ENCODE measurements around the gene LYPD6. TPM values are rescaled to one million over a fixed set of nuclear protein-coding genes. Genes with fewer than 3 reads are reported as not detected.
"Not testable (repeated sequence)": the region's sequence is repeated elsewhere in the genome, so short reads cannot be mapped to it uniquely, and the experiment has no call there.

LYPD6 gene
- polyA plus RNA-seq, 1 donor, result 18.8 TPM

DNA sequence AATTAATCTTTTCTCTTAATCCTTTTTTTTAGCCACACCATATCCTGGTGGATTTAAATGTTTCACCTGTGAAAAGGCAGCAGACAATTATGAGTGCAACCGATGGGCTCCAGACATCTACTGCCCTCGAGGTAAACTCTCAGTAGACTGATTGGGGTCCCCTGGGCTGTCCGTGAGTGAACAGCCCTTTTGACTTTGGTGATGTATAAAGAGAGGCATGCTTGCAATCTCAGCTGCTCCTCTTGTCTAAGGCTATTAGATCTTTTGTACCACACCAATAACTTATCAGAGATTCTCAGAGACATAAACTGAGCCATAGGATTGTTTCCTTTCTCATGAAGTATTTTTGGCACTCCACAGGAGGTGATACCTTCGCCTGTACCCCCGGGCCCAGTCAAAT is 118.6 kb downstream of the LYPD6 start:
- DNase-seq, result no peak

DNA sequence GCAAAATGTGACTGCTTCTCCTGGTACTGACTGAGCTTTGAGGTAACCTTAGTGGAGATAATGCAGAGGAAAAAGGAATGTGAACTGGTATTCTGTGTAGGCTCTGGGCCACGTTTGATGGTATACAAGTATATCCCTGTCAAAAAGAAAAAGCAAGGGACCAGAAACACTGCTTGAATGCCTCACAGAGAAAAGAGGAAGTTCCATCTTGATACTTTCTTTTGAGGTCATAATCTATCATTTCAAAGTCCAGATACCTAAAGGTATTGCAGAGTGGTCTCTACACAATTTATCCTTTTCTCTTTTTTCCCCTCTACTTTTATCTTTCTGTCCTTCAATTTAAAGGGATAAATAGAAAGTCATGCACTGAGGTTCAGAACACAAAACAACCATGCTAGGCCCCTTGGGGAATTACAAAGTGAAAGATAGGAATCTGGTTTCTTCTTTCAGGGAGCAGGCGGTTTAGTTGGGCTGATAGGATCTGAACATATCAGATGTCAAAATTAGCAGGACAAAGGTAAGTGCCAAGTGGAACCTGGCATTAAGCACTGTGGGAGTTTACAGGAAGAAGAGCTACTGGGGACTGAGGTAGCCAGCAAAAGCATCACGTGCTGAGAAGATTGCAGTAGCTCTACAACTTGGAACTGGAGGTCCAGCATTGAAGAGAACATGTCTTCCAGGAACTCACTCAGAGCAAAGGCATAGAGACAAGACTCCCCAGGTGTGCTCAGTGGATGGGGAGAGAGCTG is 121.2 kb downstream of the LYPD6 start:
- no peak for DNase-seq

DNA sequence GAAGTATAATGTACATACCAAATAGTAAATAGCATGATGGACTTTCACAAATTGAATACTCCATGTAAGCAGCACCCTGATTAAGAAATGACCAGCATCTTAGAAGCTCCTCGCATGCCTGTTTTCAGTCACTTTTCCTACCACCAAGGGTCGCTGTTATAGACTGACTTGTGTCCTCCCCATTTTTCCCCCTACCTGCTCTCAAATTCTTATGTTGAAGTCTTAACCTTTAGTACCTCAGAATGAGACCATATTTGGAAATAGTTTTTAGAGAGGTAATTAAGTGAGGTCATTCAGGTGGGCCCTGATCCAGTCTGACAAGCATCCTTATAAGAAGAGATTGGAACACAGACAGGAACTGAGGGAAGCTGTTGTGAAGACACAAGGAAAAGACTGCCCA is 125.9 kb downstream of the LYPD6 start:
- DNase-seq, result no peak

DNA sequence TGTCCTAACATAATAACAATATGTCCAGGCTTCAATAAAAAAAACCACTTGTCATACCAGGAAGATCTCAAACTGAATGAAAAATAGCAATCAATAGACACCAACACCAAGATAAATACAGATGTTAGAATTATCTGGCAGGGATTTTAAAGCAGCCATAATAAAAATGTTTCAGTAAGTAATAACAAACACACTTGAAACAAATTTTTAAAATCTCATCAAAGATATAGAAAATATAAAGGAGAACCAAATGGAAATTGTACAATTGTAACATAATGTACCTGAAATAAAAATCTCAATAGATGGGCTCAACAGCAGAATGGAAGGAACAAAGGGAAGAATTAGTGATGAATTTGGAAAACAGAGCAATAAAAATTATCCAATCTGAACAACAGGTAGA is 128.1 kb downstream of the LYPD6 start:
- DNase-seq, result no peak

DNA sequence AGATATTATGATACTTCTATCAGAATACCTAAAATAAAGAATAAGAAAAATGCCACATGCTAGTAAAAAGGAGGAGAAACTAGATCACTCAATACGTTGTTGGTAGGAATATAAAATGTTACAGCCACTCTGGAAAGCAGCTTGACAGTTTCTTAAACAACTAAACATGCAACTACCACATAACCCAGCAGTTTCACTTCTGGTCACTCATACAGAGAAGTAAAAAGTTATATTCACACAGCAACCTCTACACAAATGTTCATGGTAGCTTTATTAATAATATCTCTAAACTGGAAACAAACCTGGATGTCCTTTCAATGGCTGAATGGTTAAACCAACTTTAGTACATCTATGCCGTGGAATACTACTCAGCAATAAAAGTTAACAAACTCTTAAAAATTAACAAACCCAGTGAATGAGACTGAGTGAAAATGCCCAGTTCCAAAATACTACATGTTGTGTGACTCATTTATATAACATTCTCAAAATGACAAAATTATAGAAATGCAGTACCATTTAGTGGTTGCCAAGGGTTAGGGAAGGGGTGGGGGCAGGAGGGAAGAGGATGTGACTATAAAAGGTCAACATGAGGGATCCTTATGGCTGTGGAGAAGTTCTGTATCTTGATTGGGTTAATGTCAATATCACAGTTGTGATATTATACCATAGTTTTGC is 133.1 kb downstream of the LYPD6 start:
- no peak for DNase-seq

DNA sequence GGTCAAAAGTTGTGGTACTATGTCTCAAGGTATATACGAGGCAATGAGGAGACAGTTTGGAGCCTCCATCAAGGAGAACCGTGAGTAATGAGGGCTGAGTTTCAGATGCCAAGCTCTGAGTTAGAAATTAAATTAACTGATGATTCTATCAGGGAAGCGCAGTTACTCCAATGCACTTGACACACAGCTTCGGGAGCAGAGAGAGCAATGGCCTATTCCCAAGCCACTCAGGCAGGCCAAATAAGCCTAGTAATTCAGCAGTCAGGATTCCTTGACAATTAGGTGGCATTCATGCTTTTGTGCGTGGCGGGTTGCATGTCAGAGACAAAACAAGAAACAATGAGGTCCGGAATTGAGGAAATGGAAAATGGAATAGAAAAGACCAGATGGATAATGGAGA is 134.0 kb downstream of the LYPD6 start:
- no peak for DNase-seq

DNA sequence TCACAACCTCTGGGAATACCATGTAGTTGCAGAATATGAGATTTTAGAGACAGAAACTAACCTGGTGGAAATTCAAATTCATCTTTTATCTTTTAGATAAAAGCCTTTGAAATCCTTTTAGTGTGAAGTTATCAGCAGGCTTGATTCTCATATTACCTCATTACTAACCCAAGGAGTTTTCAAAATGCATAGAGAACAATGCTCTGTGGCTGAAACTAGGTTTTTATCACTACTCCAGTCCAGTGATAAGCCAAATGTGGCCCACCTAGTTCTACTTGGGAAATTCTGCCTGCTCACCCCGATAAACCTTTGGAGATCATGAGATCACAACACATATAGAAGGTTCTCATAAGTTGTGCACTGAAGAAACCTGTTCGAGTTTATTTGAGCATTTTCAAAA is 135.5 kb downstream of the LYPD6 start:
- no peak for DNase-seq

DNA sequence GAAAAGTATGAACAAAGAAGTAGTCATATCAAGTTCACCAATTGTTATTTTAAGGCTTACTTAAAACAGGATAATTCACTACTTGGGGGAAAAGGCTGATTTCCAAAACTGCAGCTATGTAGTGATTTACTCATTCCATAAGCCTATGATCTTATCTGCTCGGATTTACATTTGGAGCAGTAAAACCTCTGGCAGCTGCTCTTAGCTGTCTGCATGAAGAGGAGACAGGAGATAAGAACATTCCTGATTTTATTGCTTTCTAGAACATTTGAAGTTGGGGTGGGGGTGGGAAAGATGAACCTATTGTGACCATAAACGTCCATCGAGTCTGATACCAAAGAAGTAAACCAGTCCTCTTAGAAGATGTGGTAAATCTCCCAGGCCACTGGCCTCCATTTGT is 136.2 kb downstream of the LYPD6 start:
- DNase-seq, result no peak

DNA sequence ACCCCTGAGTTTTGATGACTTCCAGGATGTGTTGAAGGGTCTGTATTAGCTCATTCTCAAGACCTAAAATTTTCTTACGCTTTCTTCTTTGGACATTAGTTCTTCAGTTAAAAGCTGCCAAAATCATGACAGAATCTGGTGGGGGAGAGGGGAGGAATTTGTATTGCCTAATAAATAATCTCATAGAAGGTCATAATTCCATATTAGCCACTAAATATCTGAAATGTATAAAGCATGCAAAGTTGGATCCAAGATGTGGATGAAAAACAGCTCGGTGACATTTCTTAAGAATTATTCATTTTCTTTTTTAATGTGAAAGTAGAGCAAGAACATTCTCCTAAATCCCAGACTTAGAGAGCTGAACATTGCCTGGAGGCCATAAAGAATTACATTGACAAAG is 137.0 kb downstream of the LYPD6 start:
- peak; percentile 45 for DNase-seq

DNA sequence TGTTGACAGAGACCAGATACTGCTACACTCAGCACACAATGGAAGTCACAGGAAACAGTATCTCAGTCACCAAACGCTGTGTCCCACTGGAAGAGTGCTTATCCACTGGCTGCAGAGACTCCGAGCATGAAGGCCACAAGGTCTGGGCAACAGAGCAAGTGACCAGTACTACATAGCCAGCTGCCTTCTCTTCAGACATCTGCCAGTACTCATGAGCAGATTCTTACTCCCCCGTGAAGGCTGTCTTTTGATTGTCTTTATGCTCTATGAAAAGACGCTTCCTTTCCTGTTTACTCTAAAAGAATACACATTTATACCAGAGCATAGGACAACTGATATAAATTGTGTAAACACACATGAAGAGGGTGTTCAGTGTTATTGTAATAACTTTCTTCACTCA is 138.2 kb downstream of the LYPD6 start:
- no peak for DNase-seq

DNA sequence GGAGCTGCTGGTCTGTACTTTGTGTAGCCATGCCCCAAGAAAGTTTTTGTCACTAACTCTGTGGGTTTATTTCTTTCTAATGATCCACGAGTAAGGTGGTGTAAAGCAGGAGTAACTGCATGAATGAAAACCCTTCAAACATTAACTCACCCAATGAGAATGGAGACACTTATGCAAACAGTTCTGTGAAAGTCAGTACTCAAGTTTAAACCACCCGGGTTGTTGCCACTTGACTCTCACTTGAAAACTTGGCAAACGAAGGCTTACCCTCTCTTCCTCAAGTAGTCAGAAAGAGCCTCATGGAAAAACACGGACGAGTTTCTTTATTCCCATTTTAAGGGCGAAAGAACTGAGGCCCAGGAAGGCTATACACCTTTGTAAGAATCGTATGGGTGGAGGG is 139.7 kb downstream of the LYPD6 start:
- no peak for DNase-seq

DNA sequence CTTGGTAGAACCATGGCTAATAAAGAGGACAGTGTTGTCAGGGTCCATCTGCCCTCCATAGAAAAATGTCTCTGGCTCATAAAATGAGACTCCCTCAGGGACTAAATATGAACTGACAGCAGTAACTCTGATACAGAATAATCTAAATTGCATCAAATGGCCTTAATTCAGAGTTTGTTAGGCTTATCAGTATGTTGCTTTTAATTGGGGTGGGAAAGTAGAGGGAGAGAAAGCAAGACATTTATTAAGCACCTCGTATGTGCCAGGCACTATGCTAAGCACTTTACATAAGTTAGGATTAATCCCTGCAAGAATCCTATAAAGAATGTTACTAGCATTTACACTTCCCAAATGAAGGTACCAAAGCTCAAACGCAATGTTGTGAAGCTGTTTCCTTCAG is 142.0 kb downstream of the LYPD6 start:
- no peak for DNase-seq

DNA sequence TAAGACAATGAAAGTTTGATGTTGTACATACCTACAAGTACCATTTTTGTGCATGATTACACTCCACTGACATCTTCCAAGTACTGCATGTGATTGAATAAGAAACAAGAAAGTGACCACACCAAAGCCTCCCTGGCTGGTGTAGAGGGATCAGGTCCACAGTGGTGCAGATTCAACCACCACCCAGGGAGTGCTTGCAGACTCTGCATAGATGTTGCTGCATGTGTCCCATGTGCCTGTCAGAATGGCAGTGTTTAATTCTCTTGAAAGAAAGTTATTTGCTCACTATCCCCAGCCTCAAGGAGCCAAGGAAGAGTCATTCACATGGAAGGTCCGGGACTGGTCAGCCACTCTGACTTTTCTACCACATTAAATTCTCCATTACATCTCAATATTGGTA is 142.7 kb downstream of the LYPD6 start:
- DNase-seq, result no peak

DNA sequence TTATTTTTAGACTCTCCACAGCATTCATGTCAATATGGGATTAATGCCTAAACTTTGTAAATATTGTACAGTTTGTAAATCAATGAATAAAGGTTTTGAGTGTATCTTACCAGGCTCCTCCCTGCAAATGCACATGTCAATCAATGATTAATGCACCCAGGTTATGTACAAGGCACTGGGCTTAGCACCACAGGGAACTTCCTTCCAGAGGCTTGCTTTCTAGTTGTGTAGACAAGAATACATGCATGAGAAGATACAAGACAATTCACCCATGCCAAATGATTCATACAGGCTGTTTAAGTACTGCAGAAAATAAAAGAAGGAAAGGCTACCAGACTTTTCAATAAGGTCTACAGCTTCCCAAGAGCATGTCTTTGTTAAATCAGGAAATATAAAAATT is 143.1 kb downstream of the LYPD6 start:
- no peak for DNase-seq

DNA sequence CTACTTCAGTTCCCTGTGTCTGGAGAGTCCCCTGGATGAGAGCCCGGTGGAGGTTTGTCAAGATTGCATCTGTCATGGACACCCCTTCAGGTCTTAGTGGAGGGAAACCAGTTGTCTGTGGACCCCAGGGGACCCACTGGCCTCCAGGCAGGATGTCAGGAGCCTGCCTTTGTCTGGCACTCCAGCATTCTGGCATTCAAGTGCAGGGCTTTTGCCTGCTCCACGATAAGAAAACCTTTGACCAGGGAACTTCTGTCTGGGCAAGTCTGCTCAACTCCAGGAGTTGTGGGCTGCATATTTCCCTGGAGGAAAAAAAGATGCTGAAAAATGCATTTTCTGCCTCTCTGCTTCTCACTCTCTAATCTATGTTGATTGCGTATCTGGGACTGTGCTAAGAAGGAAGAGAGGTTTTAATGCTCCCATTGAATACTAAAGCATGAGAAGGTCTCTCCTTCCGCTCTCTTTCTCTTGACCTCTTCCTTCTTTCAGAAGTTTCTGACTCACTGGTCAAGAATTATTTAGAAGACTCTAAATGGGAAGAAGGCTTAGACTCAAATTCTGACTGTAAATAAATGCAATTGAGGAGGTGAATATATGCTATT is 152.7 kb downstream of the LYPD6 start:
- no peak for DNase-seq

DNA sequence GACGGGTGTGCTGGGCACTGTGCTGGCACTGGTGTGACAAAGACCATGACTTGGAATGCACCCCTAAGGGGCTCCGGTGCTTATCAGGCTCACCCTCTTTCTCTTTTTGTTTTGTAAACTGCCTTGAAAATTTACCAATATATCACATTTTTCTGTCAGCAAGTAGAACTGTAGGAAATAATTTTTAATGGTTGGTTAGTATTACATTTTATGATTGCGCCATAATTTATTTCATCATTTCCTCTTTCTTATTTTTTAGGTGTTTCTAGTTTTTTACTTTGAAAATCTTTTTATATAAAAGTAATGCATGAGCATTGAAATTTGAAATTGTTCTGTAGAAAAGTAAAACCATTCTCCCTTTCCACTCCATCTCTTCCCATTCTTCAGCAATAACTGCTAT is 156.3 kb downstream of the LYPD6 start:
- no peak for DNase-seq

DNA sequence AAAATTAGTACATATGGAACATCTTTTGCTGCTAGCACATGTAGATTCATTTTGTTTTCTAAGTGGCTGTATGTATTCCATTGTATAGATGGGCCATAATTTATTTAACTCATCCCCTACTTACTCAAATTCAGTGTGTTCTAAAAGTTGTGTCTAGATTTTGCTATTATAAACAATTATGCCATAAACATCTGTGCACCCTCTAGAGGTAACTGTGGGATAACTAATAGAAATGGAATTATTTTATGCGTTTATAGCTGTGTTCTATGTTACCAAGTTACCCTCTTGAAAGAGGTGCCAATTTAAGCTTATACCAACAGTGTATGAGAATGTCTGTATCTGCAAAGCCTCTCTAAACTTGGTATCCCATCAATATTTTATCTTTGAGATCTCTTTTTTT is 156.8 kb downstream of the LYPD6 start:
- no peak for DNase-seq

DNA sequence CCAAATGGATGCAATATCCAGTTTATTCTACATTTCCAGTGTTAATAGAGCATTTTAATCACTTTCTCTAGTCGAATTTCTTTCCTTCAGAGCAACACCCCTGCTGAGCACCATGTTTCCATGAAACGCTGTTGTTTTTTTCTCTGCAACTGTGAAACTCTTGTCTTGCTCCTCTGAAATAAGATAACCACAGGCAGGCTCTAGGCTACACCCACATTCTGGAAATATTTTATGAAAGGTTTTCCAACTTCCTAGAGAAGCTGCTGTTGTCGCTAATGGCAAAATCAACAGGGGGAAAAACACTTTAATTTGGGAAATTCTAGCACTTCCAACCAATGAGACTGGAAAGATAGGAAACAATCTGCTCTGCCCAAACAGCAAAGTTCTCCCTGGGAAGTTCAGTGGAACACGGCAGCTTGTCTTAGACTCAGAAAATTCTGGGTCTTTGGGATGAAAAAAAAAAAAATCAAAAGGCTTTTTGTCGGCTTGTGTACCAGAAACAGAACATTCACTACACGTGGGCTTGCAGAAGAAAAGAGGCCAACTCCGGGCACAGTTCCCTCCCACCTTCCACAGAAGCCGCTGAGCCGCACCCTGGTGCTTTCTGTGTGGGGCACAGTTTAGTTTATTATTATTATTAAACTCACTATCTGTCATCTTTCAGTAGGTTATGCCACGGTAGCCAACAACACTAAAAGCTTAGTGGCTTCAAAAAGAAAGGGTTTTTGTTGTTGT is 158.5 kb downstream of the LYPD6 start:
- DNase-seq, result no peak

DNA sequence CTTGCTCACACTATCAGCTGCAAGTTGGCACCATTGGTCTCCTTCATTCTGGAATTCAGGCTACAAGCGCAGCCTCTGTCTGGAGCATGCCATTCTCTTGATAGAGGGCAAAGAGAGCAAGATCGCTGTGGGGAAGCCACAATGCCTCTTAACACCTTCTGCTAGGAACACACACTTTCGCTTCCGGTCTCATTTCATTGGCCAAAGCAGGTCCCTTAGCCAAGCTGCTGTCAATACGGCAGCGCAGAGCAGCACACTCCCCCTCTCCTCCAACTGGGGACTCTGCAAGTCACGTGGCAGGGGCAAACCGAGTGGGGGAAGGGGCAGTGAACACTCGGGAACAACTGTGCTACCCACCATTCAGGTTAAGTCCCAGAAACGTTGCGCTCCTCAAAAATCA is 159.1 kb downstream of the LYPD6 start:
- no peak for DNase-seq

DNA sequence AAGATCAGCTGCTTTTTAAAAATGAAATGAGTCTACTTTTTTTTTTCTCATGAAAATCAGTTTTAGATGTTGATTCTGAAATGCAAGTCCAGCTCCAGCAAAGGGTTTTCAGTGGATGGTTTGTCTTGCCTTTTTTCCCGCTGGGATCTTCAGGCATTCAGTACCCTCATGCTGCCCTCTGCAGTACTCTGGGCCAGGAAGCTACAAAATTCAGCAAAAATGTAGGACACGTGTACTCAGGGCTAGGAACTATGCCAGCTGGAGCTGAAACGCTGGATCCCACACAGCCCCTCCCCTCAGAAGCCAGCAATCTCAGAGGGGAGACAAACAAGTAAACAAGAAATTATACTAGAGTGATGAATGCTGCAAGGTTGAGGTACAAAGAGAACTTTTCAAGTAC is 159.9 kb downstream of the LYPD6 start:
- no peak for DNase-seq

DNA sequence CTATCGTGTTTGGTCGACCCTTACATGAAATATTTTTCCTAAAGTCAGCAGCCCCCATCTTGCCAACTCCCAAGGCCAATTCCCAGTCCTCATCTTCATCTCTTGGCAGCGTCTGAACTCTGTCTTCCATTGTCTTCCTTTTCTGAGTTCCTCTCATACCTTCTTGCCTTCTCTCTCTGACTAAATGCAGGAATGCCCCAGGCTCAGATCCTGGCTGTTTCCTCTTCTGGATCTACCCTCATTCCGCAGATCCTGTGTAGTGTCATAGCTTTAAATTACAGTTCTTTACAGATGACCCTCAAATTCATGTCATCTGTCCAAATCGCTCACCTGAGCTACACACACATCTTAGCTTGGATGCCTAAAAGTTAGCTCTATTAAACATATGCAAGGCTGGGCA is 162.5 kb downstream of the LYPD6 start:
- no peak for DNase-seq

DNA sequence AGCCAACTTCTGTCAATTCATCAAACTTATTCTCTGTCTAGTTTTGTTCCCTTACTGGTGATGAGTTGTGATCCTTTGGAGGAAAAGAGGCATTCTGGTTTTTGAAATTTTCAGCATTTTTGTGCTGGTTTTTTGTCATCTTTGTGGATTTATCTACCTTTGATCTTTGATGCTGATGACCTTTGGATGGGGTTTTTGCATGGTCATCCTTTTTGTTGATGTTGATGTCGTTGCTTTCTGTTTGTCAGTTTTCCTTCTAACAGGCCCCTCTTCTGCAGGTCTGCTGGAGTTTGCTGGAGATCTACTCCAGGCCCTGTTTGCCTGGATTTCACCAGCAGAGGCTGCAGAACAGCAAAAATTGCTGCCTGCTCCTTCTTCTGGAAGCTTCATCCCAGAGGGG is 168.8 kb downstream of the LYPD6 start:
- DNase-seq, result not testable (repeated sequence)

DNA sequence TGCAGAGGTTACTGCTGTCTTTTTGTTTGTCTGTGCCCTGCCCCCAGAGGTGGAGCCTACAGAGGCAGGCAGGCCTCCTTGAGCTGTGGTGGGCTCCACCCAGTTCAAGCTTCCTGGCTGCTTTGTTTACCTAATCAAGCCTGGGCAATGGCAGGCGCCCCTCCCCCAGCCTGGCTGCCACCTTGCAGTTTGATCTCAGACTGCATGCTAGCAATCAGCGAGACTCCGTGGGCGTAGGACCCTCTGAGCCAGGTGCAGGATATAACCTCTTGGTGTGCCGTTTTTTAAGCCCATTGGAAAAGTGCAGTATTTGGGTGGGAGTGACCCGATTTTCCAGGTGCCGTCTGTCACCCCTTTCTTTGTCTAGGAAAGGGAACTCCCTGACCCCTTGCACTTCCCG is 176.4 kb downstream of the LYPD6 start:
- not testable (repeated sequence) for DNase-seq

Measured in left kidney (tissue), 2 donors.